ENCODE measurements around the gene NABP1. TPM values are rescaled to one million over a fixed set of nuclear protein-coding genes. Genes with fewer than 3 reads are reported as not detected.

NABP1 gene
- total RNA-seq, 6 experiments from 2014 or later: 5.2 to 28.2 (median 20.7) TPM

DNA sequence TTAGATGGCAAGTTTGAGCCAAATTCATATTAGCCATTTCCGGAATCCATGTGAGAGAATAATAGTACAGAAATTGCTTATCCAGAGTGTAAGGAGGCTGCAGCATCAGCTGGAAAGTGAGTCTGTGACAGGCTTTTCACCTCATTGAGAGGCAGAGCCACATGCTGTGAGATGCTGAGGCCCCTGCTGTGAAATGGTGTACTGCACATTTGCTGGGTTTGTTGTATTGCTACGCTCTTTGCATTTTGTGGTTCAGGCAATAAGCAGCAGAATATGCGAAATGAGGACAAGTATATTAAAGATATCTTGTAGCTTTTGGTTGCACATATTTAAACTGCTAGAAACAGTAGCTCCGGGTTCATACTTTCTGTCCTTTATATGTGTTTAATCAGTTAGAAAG is 37.0 kb downstream of the NABP1 start:
- Histone ChIP-seq H3K36me3 (no peaks in the 10 kb centered on the region), H3K9me3 (no peaks in the 10 kb centered on the region), H3K4me3 (no peak overlapping the region), H3K4me1 (no peaks in the 10 kb centered on the region), H3K27me3 (no peaks in the 10 kb centered on the region), H3K27ac (no peak overlapping the region)
- DNase-seq (no peak), ATAC-seq (no peak)
- TF ChIP-seq POLR2A (IDR thresholded peaks at IDR 0.05): no peak
- TF ChIP-seq, protein P1, sequence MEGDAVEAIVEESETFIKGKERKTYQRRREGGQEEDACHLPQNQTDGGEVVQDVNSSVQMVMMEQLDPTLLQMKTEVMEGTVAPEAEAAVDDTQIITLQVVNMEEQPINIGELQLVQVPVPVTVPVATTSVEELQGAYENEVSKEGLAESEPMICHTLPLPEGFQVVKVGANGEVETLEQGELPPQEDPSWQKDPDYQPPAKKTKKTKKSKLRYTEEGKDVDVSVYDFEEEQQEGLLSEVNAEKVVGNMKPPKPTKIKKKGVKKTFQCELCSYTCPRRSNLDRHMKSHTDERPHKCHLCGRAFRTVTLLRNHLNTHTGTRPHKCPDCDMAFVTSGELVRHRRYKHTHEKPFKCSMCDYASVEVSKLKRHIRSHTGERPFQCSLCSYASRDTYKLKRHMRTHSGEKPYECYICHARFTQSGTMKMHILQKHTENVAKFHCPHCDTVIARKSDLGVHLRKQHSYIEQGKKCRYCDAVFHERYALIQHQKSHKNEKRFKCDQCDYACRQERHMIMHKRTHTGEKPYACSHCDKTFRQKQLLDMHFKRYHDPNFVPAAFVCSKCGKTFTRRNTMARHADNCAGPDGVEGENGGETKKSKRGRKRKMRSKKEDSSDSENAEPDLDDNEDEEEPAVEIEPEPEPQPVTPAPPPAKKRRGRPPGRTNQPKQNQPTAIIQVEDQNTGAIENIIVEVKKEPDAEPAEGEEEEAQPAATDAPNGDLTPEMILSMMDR (IDR thresholded peaks at IDR 0.05): no peak
- 88% methylated on average over 4 of the region's 4 CpGs for WGBS (ENCODE audit: insufficient coverage, low coverage, low lambda C conversion rate, missing lambda C conversion rate)
- intact Hi-C loops (cut with DNase I): no loop called here

DNA sequence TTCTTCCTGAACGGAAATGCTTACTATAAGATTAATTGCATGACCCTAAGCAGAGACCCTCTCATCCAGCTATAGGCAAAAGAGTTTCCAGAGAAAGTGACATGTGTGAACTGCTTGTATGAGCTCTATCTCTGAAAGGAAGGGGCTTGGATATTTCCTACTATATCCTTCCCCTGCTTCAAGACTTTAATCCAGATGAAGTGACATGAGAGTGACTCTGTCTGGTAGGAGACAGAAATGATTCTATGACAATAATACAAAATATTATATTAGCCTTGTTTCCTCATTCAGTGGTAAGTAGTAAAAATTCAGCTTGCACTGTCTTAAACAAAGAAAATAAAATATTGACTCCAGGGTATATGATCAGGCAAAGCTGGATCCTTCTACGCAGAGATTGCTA is 37.5 kb downstream of the NABP1 start:
- Histone ChIP-seq H3K9me3 (no peaks in the 10 kb centered on the region), H3K27me3 (no peaks in the 10 kb centered on the region), H3K27ac (no peak overlapping the region), H3K4me1 (no peaks in the 10 kb centered on the region), H3K4me3 (no peak overlapping the region), H3K36me3 (no peaks in the 10 kb centered on the region)
- DNase-seq (no peak), ATAC-seq (no peak)
- TF ChIP-seq, protein P1 (IDR thresholded peaks at IDR 0.05): no peak
- no peak for TF ChIP-seq POLR2A (IDR thresholded peaks at IDR 0.05)
- 80% methylated on average over 2 of the region's 2 CpGs for WGBS (ENCODE audit: insufficient coverage, low coverage, low lambda C conversion rate, missing lambda C conversion rate)
- intact Hi-C loops (cut with DNase I): no loop called here

DNA sequence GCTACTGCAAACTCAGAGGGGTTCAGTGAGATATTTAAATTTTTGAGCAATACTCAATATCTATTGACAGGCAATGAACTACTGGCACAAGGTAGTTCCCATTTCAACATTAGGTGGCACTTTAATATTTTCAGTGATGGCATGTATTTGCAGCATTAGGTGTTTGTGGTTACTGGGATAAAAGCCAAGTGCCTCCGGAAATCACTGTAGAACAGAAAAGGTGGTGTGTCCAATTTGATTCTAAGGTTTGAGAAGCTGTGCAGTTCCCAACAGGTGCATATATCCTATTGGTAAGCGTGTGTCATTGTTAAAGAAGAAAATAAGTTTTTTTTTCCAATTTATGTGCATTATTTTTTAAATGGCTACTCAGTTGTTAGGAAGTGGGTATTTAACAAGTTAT is 41.3 kb downstream of the NABP1 start:
- ATAC-seq (no peak), DNase-seq (no peak)
- Histone ChIP-seq H3K27ac (no peak overlapping the region), H3K27me3 (no peaks in the 10 kb centered on the region), H3K4me1 (no peaks in the 10 kb centered on the region), H3K9me3 (no peaks in the 10 kb centered on the region), H3K36me3 (no peaks in the 10 kb centered on the region), H3K4me3 (no peak overlapping the region)
- WGBS (ENCODE audit: insufficient coverage, low coverage, low lambda C conversion rate, missing lambda C conversion rate): 60% methylated on average over 2 of the region's 2 CpGs
- TF ChIP-seq, protein P1 (IDR thresholded peaks at IDR 0.05): no peak
- TF ChIP-seq POLR2A (IDR thresholded peaks at IDR 0.05): no peak
- intact Hi-C loops (cut with DNase I): no loop called here

DNA sequence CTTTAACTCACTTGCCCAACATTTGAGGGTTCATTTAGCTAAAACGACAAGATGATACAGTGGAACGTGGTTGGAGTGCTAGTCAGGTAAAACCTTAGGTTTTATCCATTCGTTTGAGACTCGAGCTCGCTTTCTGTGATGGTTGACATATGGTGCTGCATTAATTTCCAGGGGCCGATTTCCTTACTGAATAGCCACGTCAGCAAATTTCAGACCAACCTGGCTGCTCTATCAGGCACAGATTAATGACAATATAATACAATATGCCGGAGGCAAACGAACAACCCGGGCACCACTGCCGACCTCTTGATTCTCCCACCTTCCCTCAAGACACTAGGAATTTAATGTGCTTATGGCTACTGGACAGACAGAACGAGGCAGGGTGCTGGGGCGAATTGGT is 42.0 kb downstream of the NABP1 start:
- intact Hi-C loops (cut with DNase I): no loop called here
- Histone ChIP-seq H3K9me3 (no peaks in the 10 kb centered on the region), H3K4me1 (no peaks in the 10 kb centered on the region), H3K36me3 (no peaks in the 10 kb centered on the region), H3K27ac (no peak overlapping the region), H3K4me3 (no peak overlapping the region), H3K27me3 (no peaks in the 10 kb centered on the region)
- TF ChIP-seq, protein P1 (IDR thresholded peaks at IDR 0.05): no peak
- TF ChIP-seq POLR2A (IDR thresholded peaks at IDR 0.05): no peak
- ATAC-seq (no peak), DNase-seq (no peak)
- WGBS (ENCODE audit: insufficient coverage, low coverage, low lambda C conversion rate, missing lambda C conversion rate): 82% methylated on average over 13 of the region's 13 CpGs

DNA sequence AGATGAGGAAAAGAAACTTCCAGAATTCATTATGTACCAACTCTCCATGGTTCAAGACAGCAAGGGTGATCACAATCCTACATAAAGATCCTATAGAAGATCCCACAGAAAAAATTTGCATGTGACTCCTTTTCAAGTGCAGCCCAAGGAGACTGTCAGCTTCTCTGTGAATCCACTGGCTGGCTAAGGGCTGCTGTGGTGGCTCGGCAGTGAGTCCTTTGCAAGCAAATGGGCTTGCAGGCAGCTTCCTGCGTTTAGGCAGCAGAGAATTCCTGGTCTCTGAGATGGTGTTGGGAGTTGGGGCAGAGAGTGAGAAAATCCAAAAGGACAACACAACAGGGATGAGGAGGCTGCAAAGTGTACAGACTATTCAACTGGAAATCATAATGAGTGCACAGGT is 43.4 kb downstream of the NABP1 start:
- Histone ChIP-seq H3K27me3 (no peaks in the 10 kb centered on the region), H3K9me3 (no peaks in the 10 kb centered on the region), H3K4me3 (no peak overlapping the region), H3K27ac (no peak overlapping the region), H3K36me3 (no peaks in the 10 kb centered on the region), H3K4me1 (no peaks in the 10 kb centered on the region)
- TF ChIP-seq POLR2A (IDR thresholded peaks at IDR 0.05): no peak
- TF ChIP-seq, protein P1 (IDR thresholded peaks at IDR 0.05): no peak
- ATAC-seq (no peak), DNase-seq (no peak)
- WGBS (ENCODE audit: insufficient coverage, low coverage, low lambda C conversion rate, missing lambda C conversion rate): 61% methylated on average over 2 of the region's 2 CpGs
- intact Hi-C loops (cut with DNase I): no loop called here

Data from right lobe of liver (tissue), 6 donors.